ENCODE data around the gene HYDIN.

The HYDIN gene

GRCh38 chr16:70765491-70765890 is 465.0 kb downstream of the HYDIN start:
- DNase-seq (ENCODE audit: low spot score) = no peak

- DNase-seq (ENCODE audit: low spot score) = no peak
Observed at GRCh38 chr16:70764632-70765031, 465.9 kb downstream of the HYDIN start.

GRCh38 chr16:70760221-70760620 is 470.3 kb downstream of the HYDIN start:
- no peak for DNase-seq (ENCODE audit: low spot score)

GRCh38 chr16:70759666-70760065 is 470.9 kb downstream of the HYDIN start:
- no peak for DNase-seq (ENCODE audit: low spot score)

- DNase-seq (ENCODE audit: low spot score) = no peak
Observed at GRCh38 chr16:70758786-70759185, 471.7 kb downstream of the HYDIN start.

Data from putamen (tissue), 1 donor.